ENCODE measurements around the gene PHACTR3. TPM values are rescaled to one million over a fixed set of nuclear protein-coding genes. Genes with fewer than 3 reads are reported as not detected.

Gene PHACTR3
- total RNA-seq, 6 donors from 2014 or later = 5.5 to 30.8 (median 11.4) TPM

- H3K4me1 ChIP-seq = peaks cover 0 to 15% (median 6%) of the 10 kb centered on the region in 4 donors
- DNase-seq = no peak
- 70 to 80% methylated on average over 11 to 12 of the region's 12 CpGs for WGBS, 2 donors
- H3K36me3 ChIP-seq = no peaks in the 10 kb centered on the region
- ATAC-seq (ENCODE audit: low FRiP score in 2 of 2) = no peak
- TF ChIP-seq POLR2A (IDR thresholded peaks at IDR 0.05) = no peak
- TF ChIP-seq EP300 (IDR thresholded peaks at IDR 0.05) = no peak
- no peak for TF ChIP-seq POLR2AphosphoS5 (IDR thresholded peaks at IDR 0.05)
- no peak for TF ChIP-seq CTCF (IDR thresholded peaks at IDR 0.05)
- H3K4me3 ChIP-seq = no peak overlapping the region
- no peaks in the 10 kb centered on the region for H3K27me3 ChIP-seq
- H3K27ac ChIP-seq = peak overlapping the region in 3 of 4 donors; percentile 7 to 69 (median 62)
- no peaks in the 10 kb centered on the region for H3K9me3 ChIP-seq
These were observed 225.7 kb downstream of the PHACTR3 start for GRCh38 chr20:59829786-59830664.

GRCh38 chr20:59830665-59831023 lies 226.3 kb downstream of the PHACTR3 start:
- no peak for TF ChIP-seq EP300 (IDR thresholded peaks at IDR 0.05)
- TF ChIP-seq POLR2AphosphoS5 (IDR thresholded peaks at IDR 0.05) = no peak
- TF ChIP-seq CTCF (IDR thresholded peaks at IDR 0.05) = no peak
- no peak for TF ChIP-seq POLR2A (IDR thresholded peaks at IDR 0.05)
- Histone ChIP-seq H3K36me3 (no peaks in the 10 kb centered on the region), H3K9me3 (no peaks in the 10 kb centered on the region), H3K4me3 (no peak overlapping the region), H3K27me3 (no peaks in the 10 kb centered on the region), H3K27ac (peak overlapping the region in 3 of 4 donors; percentile 7 to 69 (median 62)), H3K4me1 (peaks cover under 1 to 16% (median 11%) of the 10 kb centered on the region in 4 donors)
- ATAC-seq (ENCODE audit: low FRiP score in 2 of 2) (no peak), DNase-seq (no peak)
- 64 to 75% methylated on average over 2 to 6 of the region's 6 CpGs for WGBS, 2 donors

- 65 to 66% methylated on average over 16 to 23 of the region's 23 CpGs for WGBS, 2 donors
- ATAC-seq (ENCODE audit: low FRiP score in 2 of 2) = peak; percentile 18 to 76
- Histone ChIP-seq H3K4me3 (no peak overlapping the region), H3K9me3 (no peaks in the 10 kb centered on the region), H3K36me3 (no peaks in the 10 kb centered on the region), H3K4me1 (peaks cover 6 to 20% (median 14%) of the 10 kb centered on the region in 4 donors), H3K27me3 (no peaks in the 10 kb centered on the region), H3K27ac (peak overlapping the region in 3 of 4 donors; percentile 62 to 75 (median 69))
- DNase-seq = peak in 1 of 2 donors; percentile 82
- peak in 1 of 4 donors; percentile 61 for TF ChIP-seq EP300 (IDR thresholded peaks at IDR 0.05)
- no peak for TF ChIP-seq POLR2A (IDR thresholded peaks at IDR 0.05)
- peak; percentile 64 to 71 for TF ChIP-seq POLR2AphosphoS5 (IDR thresholded peaks at IDR 0.05)
- TF ChIP-seq CTCF (IDR thresholded peaks at IDR 0.05) = no peak
These were observed 226.9 kb downstream of the PHACTR3 start for GRCh38 chr20:59831024-59831915.

GRCh38 chr20:59831916-59832270 lies 227.6 kb downstream of the PHACTR3 start:
- ATAC-seq (ENCODE audit: low FRiP score in 2 of 2) (peak in 1 of 2 donors; percentile 19), DNase-seq (peak in 1 of 2 donors; percentile 20)
- peaks cover 6 to 22% (median 16%) of the 10 kb centered on the region in 4 donors for H3K4me1 ChIP-seq
- H3K27ac ChIP-seq = peak overlapping the region in 3 of 4 donors; percentile 37 to 75 (median 69)
- no peaks in the 10 kb centered on the region for H3K27me3 ChIP-seq
- no peak overlapping the region for H3K4me3 ChIP-seq
- TF ChIP-seq EP300 (IDR thresholded peaks at IDR 0.05) = no peak
- no peak for TF ChIP-seq POLR2A (IDR thresholded peaks at IDR 0.05)
- TF ChIP-seq CTCF (IDR thresholded peaks at IDR 0.05) = no peak
- TF ChIP-seq POLR2AphosphoS5 (IDR thresholded peaks at IDR 0.05) = no peak
- 72 to 78% methylated on average over 2 to 3 of the region's 3 CpGs for whole genome bisulfite sequencing, 2 donors
- H3K9me3 ChIP-seq = no peaks in the 10 kb centered on the region
- no peaks in the 10 kb centered on the region for H3K36me3 ChIP-seq
